MM.1S (cell line): ENCODE data around the gene PRG2.
"Not testable (repeated sequence)": the region's sequence is repeated elsewhere in the genome, so short reads cannot be mapped to it uniquely, and the experiment has no call there.

Experiments
- EZH2 ChIP-seq: fragments of 300-600 bp; sonication (generic); optimal IDR thresholded peaks from 2 replicates; pipeline ENCODE3; 2017; ENCODE audit warnings: low read depth, mild to moderate bottlenecking, antibody characterized with exemption, low read length, mixed read lengths
- TF ChIP-seq, protein P1 (sequence below): fragments of 300-600 bp; sonication (generic); IDR thresholded peaks from 2 replicates; pipeline ENCODE4 v1.5.1; 2016; ENCODE audit warnings: antibody characterized with exemption, low read length, mixed read lengths

DNA sequence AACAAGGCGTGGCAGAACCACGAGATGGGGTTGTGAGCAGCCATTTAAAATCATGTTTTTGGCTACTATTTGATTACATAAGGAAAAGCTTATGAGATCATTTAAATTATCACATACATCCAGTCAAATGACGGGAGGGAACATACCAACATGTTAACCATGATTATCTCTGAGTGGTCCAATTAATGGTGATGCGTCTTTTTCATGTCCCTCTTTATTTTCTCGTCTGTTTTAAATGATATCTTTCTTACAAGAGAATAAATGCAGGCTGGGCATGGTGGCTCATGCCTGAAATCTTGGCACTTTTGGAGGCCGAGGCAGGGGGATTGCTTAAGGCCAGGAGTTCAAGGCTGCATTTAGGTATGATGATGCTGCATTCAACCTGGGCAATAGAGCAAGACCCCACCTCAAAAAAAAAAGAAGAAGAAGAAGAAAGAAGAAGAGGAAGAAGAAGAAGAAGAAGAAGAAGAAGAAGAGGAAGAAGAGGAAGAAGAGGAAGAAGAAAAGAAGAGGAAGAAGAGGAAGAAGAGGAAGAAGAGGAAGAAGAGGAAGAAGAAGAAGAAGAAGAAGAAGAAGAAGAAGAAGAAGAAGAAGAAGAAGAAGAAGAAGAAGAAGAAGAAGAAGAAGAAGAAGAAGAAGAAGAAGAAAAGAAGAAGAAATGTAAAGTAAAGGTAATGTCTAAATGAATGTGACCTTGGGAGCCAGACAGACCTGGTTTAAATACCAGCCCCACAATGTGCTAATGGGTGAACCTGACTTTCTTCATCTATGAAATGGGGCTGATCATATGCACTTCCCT is 12.8 kb upstream of the PRG2 start:
- TF ChIP-seq, protein P1, sequence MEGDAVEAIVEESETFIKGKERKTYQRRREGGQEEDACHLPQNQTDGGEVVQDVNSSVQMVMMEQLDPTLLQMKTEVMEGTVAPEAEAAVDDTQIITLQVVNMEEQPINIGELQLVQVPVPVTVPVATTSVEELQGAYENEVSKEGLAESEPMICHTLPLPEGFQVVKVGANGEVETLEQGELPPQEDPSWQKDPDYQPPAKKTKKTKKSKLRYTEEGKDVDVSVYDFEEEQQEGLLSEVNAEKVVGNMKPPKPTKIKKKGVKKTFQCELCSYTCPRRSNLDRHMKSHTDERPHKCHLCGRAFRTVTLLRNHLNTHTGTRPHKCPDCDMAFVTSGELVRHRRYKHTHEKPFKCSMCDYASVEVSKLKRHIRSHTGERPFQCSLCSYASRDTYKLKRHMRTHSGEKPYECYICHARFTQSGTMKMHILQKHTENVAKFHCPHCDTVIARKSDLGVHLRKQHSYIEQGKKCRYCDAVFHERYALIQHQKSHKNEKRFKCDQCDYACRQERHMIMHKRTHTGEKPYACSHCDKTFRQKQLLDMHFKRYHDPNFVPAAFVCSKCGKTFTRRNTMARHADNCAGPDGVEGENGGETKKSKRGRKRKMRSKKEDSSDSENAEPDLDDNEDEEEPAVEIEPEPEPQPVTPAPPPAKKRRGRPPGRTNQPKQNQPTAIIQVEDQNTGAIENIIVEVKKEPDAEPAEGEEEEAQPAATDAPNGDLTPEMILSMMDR: not testable (repeated sequence)
- not testable (repeated sequence) for TF ChIP-seq EZH2
